NCI-H446 treated with DMSO at 0.1 percent for 48 hours (cell line): ENCODE data around the gene TUBB2B.
A peak's percentile ranks its signal among the peaks of the same experiment; 100 is the strongest.

Experiments used
- DNase-seq: peaks from one replicate; lab custom pipeline; 2025; lab: John Stamatoyannopoulos, UW

TUBB2B gene

GRCh38 chr6:3227363-3228045 lies at the start of gene TUBB2B:
Gene TUBB2B (minus strand): TSS chr6:3227653. CDS start chr6:3227543, 110 bp downstream.
- peak; percentile 83 for DNase-seq

GRCh38 chr6:3277251-3277650 lies 49.8 kb upstream of the TUBB2B start:
- DNase-seq = no peak

GRCh38 chr6:3276174-3277167 lies 49.0 kb upstream of the TUBB2B start:
- DNase-seq = no peak

- DNase-seq = no peak
These were observed 46.5 kb upstream of the TUBB2B start for GRCh38 chr6:3273707-3274521.

- DNase-seq = no peak
These were observed 45.6 kb upstream of the TUBB2B start for GRCh38 chr6:3272911-3273547.

GRCh38 chr6:3271756-3272155 lies 44.3 kb upstream of the TUBB2B start:
- no peak for DNase-seq

- no peak for DNase-seq
These were observed 42.8 kb upstream of the TUBB2B start for GRCh38 chr6:3270258-3270657.

- no peak for DNase-seq
These were observed 42.0 kb upstream of the TUBB2B start for GRCh38 chr6:3269281-3269975.

- DNase-seq = no peak
These were observed 41.2 kb upstream of the TUBB2B start for GRCh38 chr6:3268680-3269079.

- no peak for DNase-seq
These were observed 39.7 kb upstream of the TUBB2B start for GRCh38 chr6:3267162-3267561.

- DNase-seq = no peak
These were observed 38.7 kb upstream of the TUBB2B start for GRCh38 chr6:3266170-3266569.

- DNase-seq = no peak
These were observed 38.2 kb upstream of the TUBB2B start for GRCh38 chr6:3265671-3266070.

GRCh38 chr6:3264356-3264755 lies 36.9 kb upstream of the TUBB2B start:
- no peak for DNase-seq

- no peak for DNase-seq
These were observed 35.6 kb upstream of the TUBB2B start for GRCh38 chr6:3263096-3263495.

GRCh38 chr6:3261921-3262320 lies 34.5 kb upstream of the TUBB2B start:
- no peak for DNase-seq

GRCh38 chr6:3261518-3261820 lies 34.0 kb upstream of the TUBB2B start:
- DNase-seq = no peak

GRCh38 chr6:3260772-3261517 lies 33.5 kb upstream of the TUBB2B start:
- no peak for DNase-seq

GRCh38 chr6:3260296-3260695 lies 32.8 kb upstream of the TUBB2B start:
- DNase-seq = no peak

- DNase-seq = no peak
These were observed 32.1 kb upstream of the TUBB2B start for GRCh38 chr6:3259491-3259958.

- peak; percentile 63 for DNase-seq
These were observed 31.5 kb upstream of the TUBB2B start, which contains the start of gene PSMG4 for GRCh38 chr6:3258720-3259490. Gene PSMG4 (plus strand): TSS chr6:3258947. CDS start chr6:3259023, 76 bp downstream.
